Endothelial cell of umbilical vein (primary cell): ENCODE results near the gene NOD2.

Source experiments
- CTCF ChIP-seq, 2 donors: IDR thresholded peaks; 1 replicate in 1 of 2; 2 replicates in 1 of 2; pipeline ENCODE4 v1.5.1; 2011; ENCODE audit warnings: low read length in 2 of 2, mild to moderate bottlenecking in 2 of 2, moderate library complexity in 2 of 2, control low read depth in 1 of 2, inconsistent platforms in 1 of 2, low read depth in 1 of 2; ENCODE audit not compliant: insufficient read depth in 1 of 2; ENCODE audit errors: extremely low read depth in 1 of 2
- GATA2 ChIP-seq: IDR thresholded peaks from 2 replicates; pipeline ENCODE4 v1.7.0; 2011; ENCODE audit warnings: low read depth, mild to moderate bottlenecking, moderate library complexity, mixed read lengths, low read length; ENCODE audit not compliant: insufficient read length, insufficient read depth
- MAX ChIP-seq: IDR thresholded peaks from 2 replicates; pipeline ENCODE4 v1.6.1; 2011; ENCODE audit not compliant: insufficient read depth, insufficient read length
- POLR2A ChIP-seq: IDR thresholded peaks from 2 replicates; pipeline ENCODE4 v1.6.1; 2012; ENCODE audit warnings: low read depth, mild to moderate bottlenecking, control low read depth, low read length
- POLR2AphosphoS5 ChIP-seq: IDR thresholded peaks from 2 replicates; pipeline ENCODE4 v1.6.1; 2012; ENCODE audit warnings: low read depth, mild to moderate bottlenecking, control low read depth, low read length, moderate library complexity; ENCODE audit not compliant: insufficient read depth

GRCh38 chr16:50745940-50746339 lies 52.5 kb downstream of the NOD2 start:
- TF ChIP-seq POLR2AphosphoS5 = no peak
- no peak for TF ChIP-seq CTCF (IDR thresholded peaks at IDR 0.05; ENCODE audit: extremely low read depth in 1 of 2, insufficient read depth in 1 of 2, low read depth in 1 of 2, low read length in 2 of 2)
- no peak for TF ChIP-seq MAX
- TF ChIP-seq POLR2A = no peak
- no peak for TF ChIP-seq GATA2
